NT2/D1 (cell line): Measurements from ENCODE around the gene AKT1.

Source experiments
- YY1 ChIP-seq: IDR thresholded peaks from 2 replicates; pipeline ENCODE4 v1.6.1; 2011; ENCODE audit not compliant: insufficient read length, insufficient read depth
- ZNF274 ChIP-seq: IDR thresholded peaks from 2 replicates; pipeline ENCODE4 v1.6.1; 2011; ENCODE audit warnings: mild to moderate bottlenecking, low read depth, low read length

GRCh38 chr14:104782808-104783139, 12.8 kb downstream of the AKT1 start:
- TF ChIP-seq ZNF274: no peak
- TF ChIP-seq YY1: no peak
